ENCODE measurements around the gene SPIRE2.

- no peak for TF ChIP-seq CTCF (conservative IDR thresholded peaks at IDR 0.05 in 1 of 2, IDR thresholded peaks at IDR 0.05 in 1 of 2; ENCODE audit: extremely low read depth in 1 of 2, insufficient read depth in 1 of 2, low read depth in 1 of 2, low read length in 2 of 2)
- no peak for TF ChIP-seq EZH2 (IDR thresholded peaks at IDR 0.05; ENCODE audit: borderline replicate concordance, low read length)
Observed at GRCh38 chr16:89904606-89905510, 76.6 kb downstream of the SPIRE2 start.
